ENCODE measurements around the gene FBXL15.

FBXL15 gene

DNA sequence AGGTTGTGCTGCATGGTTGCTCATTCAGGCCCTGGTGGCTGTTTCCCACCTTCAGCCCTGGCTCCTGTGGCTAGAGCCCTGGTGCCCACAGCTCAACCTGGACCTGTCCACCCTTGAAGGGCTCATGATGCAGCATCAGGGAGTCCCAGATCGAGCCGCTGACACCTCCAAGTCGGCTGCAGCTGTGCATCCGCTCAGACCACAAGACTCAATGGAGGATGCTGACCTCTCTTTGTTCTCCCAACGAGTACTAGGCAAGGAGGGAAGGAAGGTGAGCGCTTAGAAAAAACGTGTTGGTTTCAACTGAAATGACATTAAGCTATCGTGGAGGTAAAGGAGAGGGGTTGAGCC is 40.2 kb downstream of the FBXL15 start:
- DNase-seq = no peak

DNA sequence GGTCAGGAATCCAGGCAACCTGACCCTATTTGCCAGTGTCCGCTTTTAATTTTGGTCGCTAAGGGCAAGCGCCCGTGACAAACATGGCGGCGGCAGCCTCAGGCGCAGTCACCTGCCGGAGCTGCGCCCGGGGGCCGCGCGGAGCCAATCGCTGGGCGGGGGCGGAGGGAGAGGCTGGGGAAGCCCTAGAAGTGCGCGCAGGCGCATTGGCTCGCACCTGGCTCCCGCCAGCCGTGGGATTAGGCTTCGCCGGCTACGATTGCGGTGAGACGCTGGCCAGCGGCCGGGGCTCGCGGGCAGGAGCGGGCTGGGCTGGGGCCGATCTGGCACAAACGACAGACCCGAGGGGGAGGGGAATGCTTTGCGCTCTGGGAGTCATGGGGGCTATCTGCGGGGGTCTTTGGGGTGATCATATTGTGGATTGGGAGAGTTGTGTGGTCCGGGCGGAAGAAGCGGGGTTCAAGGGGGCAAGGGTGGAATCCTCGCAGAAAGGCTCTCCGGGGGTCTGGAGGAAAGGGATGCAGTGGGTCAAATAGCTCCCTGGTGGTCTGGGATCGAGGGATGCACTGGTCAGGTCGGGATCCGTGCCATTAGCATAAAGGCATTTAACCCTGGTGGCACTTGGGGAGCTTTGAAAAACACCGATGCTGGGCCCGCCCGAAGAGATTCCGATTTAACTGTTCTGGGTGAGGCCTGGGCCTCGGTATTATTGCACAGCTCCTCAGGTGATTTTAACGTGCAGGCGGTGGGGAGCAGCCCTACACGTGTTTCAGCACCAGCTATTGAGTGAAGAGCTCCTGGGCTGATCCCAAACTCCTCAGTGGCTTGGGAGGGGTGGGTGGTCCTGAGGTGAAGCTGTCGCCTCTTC is 40.8 kb downstream of the FBXL15 start:
- DNase-seq = peak; percentile 76

GRCh38 chr10:102462512-102463054 is 41.9 kb downstream of the FBXL15 start:
- no peak for DNase-seq

GRCh38 chr10:102463983-102464382 is 43.3 kb downstream of the FBXL15 start:
- DNase-seq = no peak

DNA sequence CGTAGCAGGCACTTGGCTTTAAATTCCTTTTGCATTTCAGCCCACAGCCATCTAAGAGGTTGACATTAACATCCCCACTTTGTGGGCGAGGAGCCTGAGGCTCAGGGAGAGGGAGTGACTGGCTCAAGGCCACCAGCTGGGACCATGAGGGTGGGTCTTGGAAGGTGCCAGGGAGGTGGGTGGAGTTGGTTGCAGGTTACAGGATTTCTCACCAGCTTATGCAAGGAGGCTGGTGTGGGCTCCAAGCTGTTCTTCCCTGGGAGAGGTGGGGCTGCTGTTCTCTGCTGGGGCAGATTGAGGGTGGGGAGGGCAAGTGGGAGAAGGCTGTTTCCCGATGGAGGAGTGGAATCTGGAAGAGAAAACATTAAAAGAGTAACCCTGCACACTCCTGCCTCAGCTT is 44.8 kb downstream of the FBXL15 start:
- DNase-seq = no peak

- no peak for DNase-seq
These were observed 46.7 kb downstream of the FBXL15 start for GRCh38 chr10:102467318-102467717.

GRCh38 chr10:102467971-102468438 is 47.4 kb downstream of the FBXL15 start:
- DNase-seq = no peak

GRCh38 chr10:102468683-102469082 is 48.0 kb downstream of the FBXL15 start:
- no peak for DNase-seq

DNA sequence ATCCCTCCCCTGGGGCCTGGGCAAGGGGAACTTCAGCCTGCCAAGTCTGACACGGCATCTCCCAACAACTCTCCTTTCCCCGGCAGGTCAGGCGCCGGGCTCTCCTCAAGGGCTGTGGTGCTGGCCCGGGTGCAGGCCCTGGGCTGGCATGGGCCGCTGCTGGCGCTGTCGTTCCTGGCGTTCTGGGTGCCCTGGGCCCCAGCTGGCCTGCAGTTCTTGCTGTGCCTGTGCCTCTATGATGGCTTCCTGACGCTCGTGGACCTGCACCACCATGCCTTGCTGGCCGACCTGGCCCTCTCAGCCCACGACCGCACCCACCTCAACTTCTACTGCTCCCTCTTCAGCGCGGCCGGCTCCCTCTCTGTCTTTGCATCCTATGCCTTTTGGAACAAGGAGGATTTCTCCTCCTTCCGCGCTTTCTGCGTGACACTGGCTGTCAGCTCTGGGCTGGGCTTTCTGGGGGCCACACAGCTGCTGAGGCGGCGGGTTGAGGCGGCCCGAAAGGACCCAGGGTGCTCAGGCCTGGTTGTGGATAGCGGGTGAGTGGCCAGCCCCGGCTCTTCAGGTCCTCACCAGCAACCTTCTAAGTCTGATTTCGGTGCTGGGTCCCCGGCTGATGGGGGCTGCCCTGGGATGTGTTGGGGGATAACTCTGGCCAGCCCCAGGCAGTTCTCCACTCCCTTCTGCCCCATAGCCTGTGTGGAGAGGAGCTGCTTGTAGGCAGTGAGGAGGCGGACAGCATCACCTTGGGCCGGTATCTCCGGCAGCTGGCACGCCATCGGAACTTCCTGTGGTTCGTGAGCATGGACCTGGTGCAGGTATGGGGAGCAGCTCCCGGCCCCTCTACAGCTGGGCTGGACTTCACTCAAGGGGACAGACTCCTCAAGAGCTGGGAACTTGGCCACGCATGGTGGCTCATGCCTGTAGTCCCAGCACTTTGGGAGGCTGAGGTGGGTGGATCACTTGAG is 50.2 kb downstream of the FBXL15 start:
- DNase-seq = no peak
